Measurements from ENCODE around the gene SPOCD1.

SPOCD1 gene

DNA sequence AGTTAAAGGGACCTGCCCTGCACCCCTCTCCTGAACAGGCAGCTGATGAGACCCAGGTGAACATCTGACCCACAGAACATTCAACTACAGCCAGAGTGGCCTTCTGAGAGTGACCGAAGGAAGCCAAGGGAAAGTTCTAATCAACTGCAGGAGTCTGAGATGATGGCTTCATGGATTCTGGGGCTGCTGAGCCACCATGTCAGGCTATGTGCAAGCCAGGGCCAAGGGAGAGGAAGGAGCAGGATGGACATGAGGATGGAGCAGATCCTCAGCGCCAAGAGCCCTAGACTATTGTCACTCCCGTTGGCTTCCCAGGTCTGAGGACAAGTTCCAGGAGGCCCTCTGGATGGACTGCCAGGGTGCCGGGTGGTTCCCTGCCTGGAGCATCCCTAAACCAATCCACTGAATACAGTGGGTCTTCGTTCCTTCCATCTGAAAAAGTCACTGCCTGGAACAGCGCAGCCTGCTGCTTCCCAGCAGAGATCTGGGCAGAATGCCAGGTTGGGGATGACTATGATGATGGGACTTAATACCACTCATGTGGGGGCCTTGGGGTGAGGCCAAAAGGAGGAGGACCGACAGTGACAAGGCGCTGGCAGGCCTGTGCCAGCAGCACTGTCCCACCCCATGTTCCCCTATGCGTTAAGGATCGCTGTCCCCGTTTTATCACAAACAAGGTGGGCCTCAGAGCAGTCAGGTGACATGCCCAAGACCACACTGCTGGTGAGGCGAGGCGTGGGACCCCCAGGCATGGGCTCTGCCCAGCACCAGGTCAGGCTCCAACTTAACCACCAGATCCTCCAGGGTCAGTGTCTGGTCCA lies 19.8 kb downstream of the SPOCD1 start:
- no peak for TF ChIP-seq ZFX (IDR thresholded peaks at IDR 0.05; ENCODE audit: borderline replicate concordance)
- TF ChIP-seq, protein P1, sequence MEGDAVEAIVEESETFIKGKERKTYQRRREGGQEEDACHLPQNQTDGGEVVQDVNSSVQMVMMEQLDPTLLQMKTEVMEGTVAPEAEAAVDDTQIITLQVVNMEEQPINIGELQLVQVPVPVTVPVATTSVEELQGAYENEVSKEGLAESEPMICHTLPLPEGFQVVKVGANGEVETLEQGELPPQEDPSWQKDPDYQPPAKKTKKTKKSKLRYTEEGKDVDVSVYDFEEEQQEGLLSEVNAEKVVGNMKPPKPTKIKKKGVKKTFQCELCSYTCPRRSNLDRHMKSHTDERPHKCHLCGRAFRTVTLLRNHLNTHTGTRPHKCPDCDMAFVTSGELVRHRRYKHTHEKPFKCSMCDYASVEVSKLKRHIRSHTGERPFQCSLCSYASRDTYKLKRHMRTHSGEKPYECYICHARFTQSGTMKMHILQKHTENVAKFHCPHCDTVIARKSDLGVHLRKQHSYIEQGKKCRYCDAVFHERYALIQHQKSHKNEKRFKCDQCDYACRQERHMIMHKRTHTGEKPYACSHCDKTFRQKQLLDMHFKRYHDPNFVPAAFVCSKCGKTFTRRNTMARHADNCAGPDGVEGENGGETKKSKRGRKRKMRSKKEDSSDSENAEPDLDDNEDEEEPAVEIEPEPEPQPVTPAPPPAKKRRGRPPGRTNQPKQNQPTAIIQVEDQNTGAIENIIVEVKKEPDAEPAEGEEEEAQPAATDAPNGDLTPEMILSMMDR (IDR thresholded peaks at IDR 0.05): no peak
- H3K27ac ChIP-seq: no peak overlapping the region

DNA sequence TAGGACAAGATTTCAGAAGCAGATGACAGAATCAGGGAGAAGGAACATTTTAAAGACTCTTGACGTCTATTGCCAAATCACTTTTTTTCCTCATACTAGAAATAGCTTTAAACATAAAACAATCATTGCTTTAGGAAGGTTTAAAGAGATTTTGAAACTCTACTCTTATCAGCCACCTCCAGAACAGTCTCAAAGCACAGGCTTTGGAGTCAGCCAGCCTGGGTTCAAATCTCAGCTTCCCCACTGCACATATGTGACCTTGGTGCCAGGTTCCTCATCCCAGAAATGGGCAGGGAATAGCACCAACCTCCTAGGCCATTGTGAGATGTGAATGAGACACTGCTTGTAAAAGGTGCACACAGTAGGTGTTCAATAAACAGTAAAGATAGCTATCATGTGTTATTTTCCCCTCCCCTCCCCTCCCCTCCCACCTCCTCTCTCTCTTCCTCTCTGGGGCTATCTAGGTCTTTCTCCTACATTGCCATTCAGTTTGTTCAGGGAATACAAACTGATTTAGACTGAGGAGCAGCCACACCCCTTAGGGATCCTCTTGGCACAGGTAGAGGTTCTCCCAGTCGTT lies 20.6 kb downstream of the SPOCD1 start:
- TF ChIP-seq, protein P1 (IDR thresholded peaks at IDR 0.05): no peak
- no peak for TF ChIP-seq ZFX (IDR thresholded peaks at IDR 0.05; ENCODE audit: borderline replicate concordance)
- no peak overlapping the region for H3K27ac ChIP-seq

DNA sequence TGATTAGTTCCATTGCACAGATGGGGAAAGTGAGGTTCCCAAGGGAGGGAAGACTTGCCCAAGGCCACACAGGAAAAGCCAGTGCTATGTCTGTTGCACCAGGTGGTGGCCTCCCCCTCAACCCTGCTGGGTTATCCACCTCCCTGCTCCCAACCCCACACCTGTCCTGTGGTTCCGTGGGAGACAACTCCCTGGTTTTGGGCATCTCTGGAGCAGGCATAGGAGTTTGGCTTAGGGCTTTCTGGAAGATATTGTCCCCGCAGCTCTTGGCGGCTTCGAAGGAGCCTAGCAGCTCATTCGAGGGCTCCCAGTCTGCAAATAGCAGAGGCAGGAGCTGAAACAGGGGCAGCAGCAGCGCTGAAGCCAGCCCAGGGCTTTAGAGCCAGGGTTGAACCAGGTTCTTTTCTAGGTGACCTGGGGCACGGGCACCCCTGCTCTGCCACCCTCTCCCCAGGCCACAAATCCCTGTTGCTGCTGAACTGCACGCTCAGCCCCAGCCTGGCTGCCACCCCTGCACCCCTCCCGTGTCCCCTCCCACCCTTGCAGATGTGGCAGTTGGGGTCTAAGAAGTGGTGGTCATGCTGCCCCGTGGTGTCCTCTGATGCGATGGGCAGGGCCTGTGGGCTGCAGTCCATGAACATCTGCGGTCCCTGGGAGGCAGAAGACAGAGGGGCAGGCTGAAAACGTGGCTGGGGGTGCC lies 22.1 kb downstream of the SPOCD1 start:
- H3K27ac ChIP-seq: no peak overlapping the region

DNA sequence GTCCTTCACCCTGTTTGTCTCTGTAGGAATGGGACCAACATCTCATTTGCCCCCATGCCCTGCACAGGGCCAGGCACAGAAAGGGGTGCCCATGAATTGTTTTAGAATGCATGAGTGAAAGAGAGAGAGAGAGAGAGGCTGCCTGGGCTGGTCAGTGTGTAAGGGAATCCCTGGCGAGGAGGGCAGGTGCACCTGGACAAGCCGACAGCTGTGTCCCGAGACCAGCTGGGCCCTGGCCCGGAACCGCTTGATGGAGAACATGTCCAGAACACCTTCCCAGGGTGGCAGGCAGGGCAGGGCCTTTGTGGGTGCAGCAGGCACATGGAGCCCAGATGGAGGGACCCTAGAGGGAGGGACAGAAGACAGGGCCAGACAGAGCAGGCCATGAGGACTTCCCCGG lies 22.7 kb downstream of the SPOCD1 start:
- no peak for TF ChIP-seq ZFX (IDR thresholded peaks at IDR 0.05; ENCODE audit: borderline replicate concordance)
- TF ChIP-seq, protein P1 (IDR thresholded peaks at IDR 0.05): no peak
- no peak overlapping the region for H3K27ac ChIP-seq

More for the DNA sequence above, 22.1 kb downstream of the SPOCD1 start:
- TF ChIP-seq ZFX (IDR thresholded peaks at IDR 0.05; ENCODE audit: borderline replicate concordance): no peak
- TF ChIP-seq, protein P1 (IDR thresholded peaks at IDR 0.05): no peak

DNA sequence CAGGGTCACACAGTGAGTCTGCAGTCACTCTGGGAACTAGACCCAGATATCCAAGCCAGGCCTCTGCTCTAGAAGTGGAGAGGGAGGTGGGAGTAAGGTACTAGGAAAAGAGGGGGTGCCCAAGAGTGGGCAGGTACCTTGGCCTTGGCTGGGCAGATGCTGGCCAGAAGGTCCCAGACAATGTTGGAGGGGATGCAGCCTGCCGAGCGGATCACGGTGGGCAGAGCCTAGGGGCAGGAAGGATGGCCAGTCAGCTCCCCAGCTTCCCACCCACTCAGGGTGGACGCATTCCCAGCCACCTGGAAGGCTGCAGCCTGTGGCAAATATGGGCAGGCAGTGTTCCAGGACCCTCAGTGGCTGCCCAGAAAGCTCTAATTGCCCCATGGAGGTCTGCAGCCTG lies 23.3 kb downstream of the SPOCD1 start:
- no peak for TF ChIP-seq ZFX (IDR thresholded peaks at IDR 0.05; ENCODE audit: borderline replicate concordance)
- TF ChIP-seq, protein P1 (IDR thresholded peaks at IDR 0.05): no peak
- H3K27ac ChIP-seq: no peak overlapping the region

DNA sequence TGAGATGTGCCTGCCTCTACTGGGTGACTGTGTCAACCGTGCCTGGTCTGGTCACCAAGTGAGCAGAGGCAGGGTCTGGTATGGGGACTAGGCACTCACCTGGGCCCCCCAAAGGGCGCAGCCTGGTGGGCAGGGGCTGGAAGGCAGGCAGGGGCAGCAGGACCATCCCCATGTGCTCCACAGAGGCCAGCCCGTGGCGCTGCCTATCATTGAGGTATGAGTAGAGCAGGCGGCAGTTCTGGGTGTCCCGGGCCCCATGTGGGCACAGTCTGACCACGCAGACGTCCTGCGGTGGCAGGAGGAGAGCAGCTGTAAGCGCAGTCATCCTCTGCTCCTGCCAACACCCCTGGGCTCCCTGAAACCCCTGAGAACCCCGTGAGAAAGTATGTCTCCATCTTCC lies 23.7 kb downstream of the SPOCD1 start:
- no peak overlapping the region for H3K27ac ChIP-seq
- TF ChIP-seq ZFX (IDR thresholded peaks at IDR 0.05; ENCODE audit: borderline replicate concordance): no peak
- TF ChIP-seq, protein P1 (IDR thresholded peaks at IDR 0.05): no peak
